UCSD-AML1 (cell line): ENCODE measurements around the gene MZF1.
A peak's percentile ranks its signal among the peaks of the same experiment; 100 is the strongest.

Experiments used
- DNase-seq: peaks from one replicate; lab custom pipeline; 2025; ENCODE audit not compliant: unreplicated experiment; lab: John Stamatoyannopoulos, UW

Gene MZF1

DNA sequence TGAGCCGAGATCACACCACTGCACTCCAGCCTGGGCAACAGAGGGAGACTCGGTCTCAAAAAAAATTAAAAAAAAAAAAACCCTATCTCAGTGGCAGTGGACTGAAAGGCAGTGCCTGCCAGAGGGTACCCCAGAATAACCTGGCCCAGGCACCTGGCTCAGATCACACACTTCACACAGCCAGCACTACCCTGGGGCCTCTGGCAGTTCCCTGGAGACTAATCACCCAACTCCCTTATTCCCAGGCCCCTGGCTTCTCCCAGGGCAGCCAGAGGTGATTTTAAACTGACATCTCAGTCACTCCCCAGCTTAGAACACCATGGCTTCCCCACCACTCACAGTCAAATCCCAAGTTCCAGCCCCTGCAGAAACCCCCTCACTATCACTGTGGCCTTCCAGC, 57.9 kb downstream of the MZF1 start:
- no peak for DNase-seq

DNA sequence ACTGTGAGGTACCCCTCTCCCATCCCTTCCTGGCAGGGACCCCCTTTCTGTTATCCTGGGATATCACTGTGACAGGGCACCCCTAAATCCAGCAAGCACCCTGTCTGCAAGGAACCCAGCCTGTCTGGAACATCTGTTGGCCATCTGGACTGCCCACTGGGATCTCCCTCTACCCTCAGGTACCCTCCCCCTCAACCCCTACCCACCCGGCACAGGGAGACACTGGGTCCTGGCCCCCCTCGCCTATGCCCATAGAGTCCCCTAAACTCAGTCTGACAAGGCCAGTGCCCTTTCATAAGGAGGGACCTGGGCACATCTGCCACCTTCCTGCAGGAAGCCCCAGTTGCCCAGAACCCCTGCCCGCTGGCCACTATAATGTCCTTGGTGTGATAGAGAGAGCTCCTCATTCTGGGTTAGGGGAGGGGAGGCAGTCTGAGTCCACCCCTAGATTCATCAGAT, 58.5 kb downstream of the MZF1 start:
- DNase-seq = no peak

DNA sequence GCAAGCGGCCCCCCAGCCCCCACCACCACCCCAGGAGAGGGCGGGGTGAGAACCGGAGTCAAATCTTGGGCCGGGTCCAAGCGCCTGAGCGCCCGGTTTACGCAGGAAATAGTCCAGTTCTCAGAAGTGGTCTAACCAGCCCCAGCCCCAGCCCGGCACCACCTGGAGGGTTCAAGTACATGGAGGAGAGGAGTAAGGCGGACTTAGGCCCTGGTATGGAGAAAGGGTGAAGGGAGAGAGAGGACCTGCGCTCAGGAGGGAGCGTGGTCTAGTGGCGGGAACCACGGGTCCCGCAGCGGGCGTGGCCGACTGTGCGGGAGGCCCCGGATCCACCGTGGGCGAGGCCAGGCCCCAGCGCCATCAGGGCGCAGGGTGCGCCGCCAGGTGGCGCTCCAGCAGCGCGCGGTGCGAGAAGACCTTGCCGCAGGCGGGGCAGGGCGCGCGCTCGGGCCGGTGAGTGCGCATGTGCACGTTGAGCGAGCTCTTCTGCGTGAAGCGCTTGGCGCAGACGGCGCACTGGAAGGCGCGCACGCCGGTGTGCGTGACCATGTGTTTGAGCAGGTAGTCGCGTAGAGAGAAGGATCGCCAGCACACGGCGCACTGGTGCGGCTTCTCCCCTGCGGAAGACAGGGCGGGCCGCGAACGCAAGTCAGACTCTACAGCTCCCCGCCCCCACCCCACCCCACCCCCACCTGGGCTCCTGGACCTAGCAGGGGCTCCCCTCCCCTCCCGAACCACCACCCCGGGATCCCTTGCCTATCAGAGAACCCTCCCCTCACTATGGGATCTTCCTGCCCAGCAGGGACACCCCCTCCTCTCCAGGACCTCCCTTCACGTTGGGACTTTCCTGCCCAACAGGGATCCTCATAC, 59.2 kb downstream of the MZF1 start:
- peak; percentile 87 for DNase-seq

DNA sequence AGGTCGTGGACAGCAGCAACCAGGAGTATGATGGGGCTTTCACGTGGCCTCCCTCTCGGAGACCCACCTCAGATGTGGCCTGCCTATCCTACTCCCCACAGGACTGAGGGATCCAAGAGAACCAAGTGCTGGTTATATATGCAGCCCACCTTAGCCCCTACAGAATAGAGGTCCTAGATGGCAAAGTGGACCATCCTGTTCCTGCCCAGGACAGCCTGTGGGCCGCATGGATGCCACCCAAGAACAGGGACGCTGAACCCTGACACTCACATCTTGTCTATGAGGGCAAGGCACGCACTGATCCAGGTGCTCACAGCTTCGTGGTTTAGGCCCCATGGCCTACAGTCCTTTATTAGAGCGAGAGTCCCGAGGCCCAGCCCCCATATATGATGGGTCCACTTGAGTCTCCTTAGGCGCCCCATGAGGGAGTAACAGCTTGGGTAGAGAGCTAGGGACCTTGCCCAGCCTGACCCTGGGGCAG, 59.9 kb downstream of the MZF1 start:
- DNase-seq = no peak
